Lower leg skin (tissue), 4 donors: ENCODE measurements around the gene GRB10. TPM values are rescaled to one million over a fixed set of nuclear protein-coding genes. Genes with fewer than 3 reads are reported as not detected.

Experiments used
- DNase-seq, 2 donors: peaks; one replicate each; pipeline ENCODE4 v3.0.0-alpha.2; 2019; ENCODE audit warnings: low spot score in 2 of 2
- H3K4me3 ChIP-seq: fragments of 200-600 bp; sonication (generic); 2 replicates; pipeline ENCODE4 v1.5.1; 2017; ENCODE audit warnings: mild to moderate bottlenecking, low read depth; ENCODE audit not compliant: poor library complexity, severe bottlenecking
- POLR2A ChIP-seq, 2 donors: fragments of 450-650 bp; IDR thresholded peaks; one replicate each; pipeline ENCODE4 v1.6.1; 2016 to 2017; ENCODE audit warnings: antibody characterized with exemption in 2 of 2, mild to moderate bottlenecking in 1 of 2, moderate library complexity in 1 of 2
- WGBS, 2 donors: methylation state at CpG; one replicate each; pipeline ENCODE4 v1.1.5; 2018; 5-methylcytosine and 5-hydroxymethylcytosine counted together
- intact Hi-C: fragments of 100-400 bp; cut with DNase I; formaldehyde crosslinking; loops from one replicate; pipeline ENCODE4 v1.15.0; 2023; ENCODE audit warnings: low total_unique reads
- total RNA-seq, 4 donors: library from RNA; depleted of rRNA; stranded (reverse); fragments of >200 nt; gene quantifications; one replicate each; pipeline ENCODE4 v1.1.0, GENCODE V29; 2016
- TF ChIP-seq, protein P1 (sequence below), 3 donors: fragments of 450-650 bp; IDR thresholded peaks; one replicate each; pipeline ENCODE4 v1.5.1; 2016; ENCODE audit warnings: antibody characterized with exemption in 3 of 3, mild to moderate bottlenecking in 3 of 3, moderate library complexity in 2 of 3

GRB10 gene
- total RNA-seq, 4 donors from 2014 or later, result 6.6 to 25.7 (median 15.2) TPM

DNA sequence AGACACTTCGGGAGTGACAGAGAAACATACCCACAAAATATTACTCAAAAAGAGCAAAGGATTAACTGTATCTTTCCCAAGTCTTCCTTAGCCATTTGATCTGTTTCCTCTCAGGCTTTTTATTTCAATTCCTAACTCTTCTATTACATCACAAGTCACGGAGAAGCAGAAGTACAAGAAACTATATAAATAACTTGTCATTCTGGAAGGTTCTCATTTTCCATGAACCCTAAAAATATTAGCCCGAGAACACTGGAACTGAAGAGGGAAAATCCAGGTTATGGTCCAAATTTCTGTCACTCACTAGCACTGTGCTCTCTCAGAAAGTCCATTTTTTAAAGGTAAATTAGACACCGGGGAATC is 98.0 kb downstream of the GRB10 start:
- WGBS, 2 donors, result 66 to 70% methylated on average over 4 of the region's 4 CpGs
- H3K4me3 ChIP-seq, result no peak overlapping the region
- no peak for DNase-seq
- intact Hi-C loops, result no loop called here
- TF ChIP-seq, protein P1, sequence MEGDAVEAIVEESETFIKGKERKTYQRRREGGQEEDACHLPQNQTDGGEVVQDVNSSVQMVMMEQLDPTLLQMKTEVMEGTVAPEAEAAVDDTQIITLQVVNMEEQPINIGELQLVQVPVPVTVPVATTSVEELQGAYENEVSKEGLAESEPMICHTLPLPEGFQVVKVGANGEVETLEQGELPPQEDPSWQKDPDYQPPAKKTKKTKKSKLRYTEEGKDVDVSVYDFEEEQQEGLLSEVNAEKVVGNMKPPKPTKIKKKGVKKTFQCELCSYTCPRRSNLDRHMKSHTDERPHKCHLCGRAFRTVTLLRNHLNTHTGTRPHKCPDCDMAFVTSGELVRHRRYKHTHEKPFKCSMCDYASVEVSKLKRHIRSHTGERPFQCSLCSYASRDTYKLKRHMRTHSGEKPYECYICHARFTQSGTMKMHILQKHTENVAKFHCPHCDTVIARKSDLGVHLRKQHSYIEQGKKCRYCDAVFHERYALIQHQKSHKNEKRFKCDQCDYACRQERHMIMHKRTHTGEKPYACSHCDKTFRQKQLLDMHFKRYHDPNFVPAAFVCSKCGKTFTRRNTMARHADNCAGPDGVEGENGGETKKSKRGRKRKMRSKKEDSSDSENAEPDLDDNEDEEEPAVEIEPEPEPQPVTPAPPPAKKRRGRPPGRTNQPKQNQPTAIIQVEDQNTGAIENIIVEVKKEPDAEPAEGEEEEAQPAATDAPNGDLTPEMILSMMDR (IDR thresholded peaks at IDR 0.05), result no peak
- TF ChIP-seq POLR2A (IDR thresholded peaks at IDR 0.05), result no peak

DNA sequence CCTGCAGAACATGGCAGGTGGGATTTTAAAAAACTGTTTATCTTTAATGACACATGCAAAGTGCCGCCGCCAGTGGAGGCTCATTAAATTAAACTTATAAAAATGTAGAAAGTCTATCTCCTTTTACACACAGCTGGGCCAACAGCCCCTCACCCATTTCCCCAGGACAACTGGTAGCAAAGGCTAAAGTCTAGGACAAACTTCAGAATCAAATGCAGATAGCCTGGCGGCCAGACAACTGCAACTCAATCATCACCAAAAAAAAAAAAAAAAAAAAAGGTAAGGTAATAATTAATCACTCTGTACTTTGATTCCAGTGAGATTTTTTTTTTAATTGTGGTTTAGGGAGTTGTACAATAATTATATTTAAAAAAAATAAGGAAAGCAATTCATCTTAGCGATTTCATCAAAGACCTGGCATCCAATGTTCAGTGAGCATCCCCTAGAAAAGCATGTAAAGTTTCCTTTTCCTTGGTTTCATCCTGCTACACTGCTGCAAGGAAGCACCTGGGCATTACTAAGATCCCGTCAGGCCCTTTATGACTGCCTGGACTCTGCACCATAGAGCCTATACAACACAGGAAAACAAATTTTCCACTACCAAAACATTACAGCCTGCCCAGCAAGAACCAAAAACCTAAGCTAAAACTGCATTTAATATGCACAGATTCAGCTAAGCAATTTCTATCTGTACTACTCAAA is 98.5 kb downstream of the GRB10 start:
- no peak for TF ChIP-seq POLR2A (IDR thresholded peaks at IDR 0.05)
- TF ChIP-seq, protein P1 (IDR thresholded peaks at IDR 0.05), result no peak
- 83 to 86% methylated on average over 5 of the region's 5 CpGs for WGBS, 2 donors
- H3K4me3 ChIP-seq, result no peak overlapping the region
- intact Hi-C loops, result no loop called here
- no peak for DNase-seq

DNA sequence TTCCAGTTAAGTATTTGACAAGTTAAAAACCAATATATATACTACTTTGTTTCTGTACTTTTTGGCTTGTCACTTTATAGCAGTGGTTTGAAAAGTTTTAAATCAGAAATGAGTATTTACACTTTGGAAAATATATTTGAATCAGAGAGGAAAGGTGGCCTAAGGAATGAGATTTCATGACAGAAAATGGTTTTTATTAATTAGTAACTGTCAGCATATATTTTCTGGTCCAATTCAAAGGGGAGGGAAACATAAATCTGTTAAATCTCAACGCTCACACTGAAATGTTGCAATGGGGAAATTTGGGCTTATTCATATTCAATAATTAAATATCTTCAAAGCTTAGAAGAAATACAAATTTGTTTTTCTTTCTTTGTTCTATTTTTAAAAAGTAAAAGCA is 100.1 kb downstream of the GRB10 start:
- no peak for TF ChIP-seq POLR2A (IDR thresholded peaks at IDR 0.05)
- TF ChIP-seq, protein P1 (IDR thresholded peaks at IDR 0.05), result no peak
- DNase-seq, result no peak
- intact Hi-C loops, result no loop called here
- WGBS, 2 donors, result 97 to 98% methylated on average over 1 of the region's 1 CpG
- no peak overlapping the region for H3K4me3 ChIP-seq

DNA sequence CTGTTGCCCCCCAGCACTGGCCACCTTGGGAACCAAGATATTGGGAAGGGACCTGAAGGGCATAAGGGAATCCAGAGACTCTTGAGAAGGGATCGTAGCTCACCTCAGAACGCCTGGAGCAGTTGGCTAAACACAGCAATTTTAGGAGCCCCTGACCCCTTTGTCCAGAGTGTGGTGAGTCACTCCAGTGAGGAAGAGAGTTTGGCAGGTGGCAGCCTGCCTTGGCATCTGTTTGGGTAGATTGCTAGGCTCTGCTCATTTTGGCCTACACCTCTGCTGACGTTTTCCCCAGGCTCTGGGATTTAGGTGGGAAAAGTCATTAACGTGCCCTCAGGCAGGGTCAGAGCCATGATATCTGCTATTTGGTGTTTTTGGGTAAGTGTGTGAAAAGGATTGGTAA is 100.6 kb downstream of the GRB10 start:
- TF ChIP-seq, protein P1 (IDR thresholded peaks at IDR 0.05), result no peak
- TF ChIP-seq POLR2A (IDR thresholded peaks at IDR 0.05), result no peak
- intact Hi-C loops, result no loop called here
- no peak overlapping the region for H3K4me3 ChIP-seq
- 27 to 44% methylated on average over 4 of the region's 4 CpGs for WGBS, 2 donors
- DNase-seq, result no peak

DNA sequence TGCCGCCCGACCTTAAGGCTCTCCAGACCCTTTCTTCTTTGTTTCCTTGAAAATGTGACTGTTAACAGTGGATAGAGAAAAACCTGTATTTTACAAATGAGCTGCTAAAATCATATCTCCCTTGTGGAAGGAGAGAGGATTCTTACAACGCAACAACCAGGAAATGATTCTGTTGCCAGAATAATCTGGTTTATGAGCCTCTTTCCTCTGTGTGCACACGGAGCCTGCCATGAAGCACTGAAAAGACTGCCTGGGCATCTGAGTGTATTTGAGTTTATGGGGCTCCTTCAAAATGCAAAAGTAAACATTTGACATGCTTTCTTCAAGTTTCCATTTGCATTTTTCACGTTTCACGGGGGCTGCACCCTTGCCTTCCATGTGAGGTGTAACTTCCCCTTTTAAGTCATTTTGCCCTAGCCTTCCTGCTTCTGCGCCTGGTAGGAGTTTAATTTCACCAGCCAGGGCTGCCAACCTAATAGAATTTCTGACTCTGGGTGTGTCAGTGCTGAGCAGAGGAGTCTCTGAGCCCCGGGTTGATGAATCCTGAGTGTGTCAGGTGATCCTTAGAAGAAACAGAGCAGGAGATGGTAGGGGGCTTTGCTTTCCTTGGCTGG is 101.2 kb downstream of the GRB10 start:
- WGBS, 2 donors, result 46 to 59% methylated on average over 8 of the region's 8 CpGs
- intact Hi-C loops, result no loop called here
- DNase-seq, result no peak
- H3K4me3 ChIP-seq, result no peak overlapping the region
- TF ChIP-seq, protein P1 (IDR thresholded peaks at IDR 0.05), result no peak
- TF ChIP-seq POLR2A (IDR thresholded peaks at IDR 0.05), result no peak
